ENCODE results near the gene FIBP. TPM values are rescaled to one million over a fixed set of nuclear protein-coding genes. Genes with fewer than 3 reads are reported as not detected.

The FIBP gene
- total RNA-seq, 2 donors from 2014 or later, result 41.9 to 53.5 TPM

- H3K27ac ChIP-seq, result no peak overlapping the region
- TF ChIP-seq, protein P1, sequence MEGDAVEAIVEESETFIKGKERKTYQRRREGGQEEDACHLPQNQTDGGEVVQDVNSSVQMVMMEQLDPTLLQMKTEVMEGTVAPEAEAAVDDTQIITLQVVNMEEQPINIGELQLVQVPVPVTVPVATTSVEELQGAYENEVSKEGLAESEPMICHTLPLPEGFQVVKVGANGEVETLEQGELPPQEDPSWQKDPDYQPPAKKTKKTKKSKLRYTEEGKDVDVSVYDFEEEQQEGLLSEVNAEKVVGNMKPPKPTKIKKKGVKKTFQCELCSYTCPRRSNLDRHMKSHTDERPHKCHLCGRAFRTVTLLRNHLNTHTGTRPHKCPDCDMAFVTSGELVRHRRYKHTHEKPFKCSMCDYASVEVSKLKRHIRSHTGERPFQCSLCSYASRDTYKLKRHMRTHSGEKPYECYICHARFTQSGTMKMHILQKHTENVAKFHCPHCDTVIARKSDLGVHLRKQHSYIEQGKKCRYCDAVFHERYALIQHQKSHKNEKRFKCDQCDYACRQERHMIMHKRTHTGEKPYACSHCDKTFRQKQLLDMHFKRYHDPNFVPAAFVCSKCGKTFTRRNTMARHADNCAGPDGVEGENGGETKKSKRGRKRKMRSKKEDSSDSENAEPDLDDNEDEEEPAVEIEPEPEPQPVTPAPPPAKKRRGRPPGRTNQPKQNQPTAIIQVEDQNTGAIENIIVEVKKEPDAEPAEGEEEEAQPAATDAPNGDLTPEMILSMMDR (IDR thresholded peaks at IDR 0.05), result no peak
- H3K4me3 ChIP-seq, result no peak overlapping the region
- no peaks in the 10 kb centered on the region for H3K27me3 ChIP-seq
- no peaks in the 10 kb centered on the region for H3K9me3 ChIP-seq
- DNase-seq, result no peak
- no peak overlapping the region for H3K9ac ChIP-seq (ENCODE audit: low read depth in 2 of 2, low read length in 2 of 2)
- peaks cover 20% of the 10 kb centered on the region for H3K4me1 ChIP-seq
- intact Hi-C loops (cut with DNase I), result no loop called here
- no peaks in the 10 kb centered on the region for H3K36me3 ChIP-seq
These were observed 24.6 kb upstream of the FIBP start for GRCh38 chr11:65912845-65913244.

DNA sequence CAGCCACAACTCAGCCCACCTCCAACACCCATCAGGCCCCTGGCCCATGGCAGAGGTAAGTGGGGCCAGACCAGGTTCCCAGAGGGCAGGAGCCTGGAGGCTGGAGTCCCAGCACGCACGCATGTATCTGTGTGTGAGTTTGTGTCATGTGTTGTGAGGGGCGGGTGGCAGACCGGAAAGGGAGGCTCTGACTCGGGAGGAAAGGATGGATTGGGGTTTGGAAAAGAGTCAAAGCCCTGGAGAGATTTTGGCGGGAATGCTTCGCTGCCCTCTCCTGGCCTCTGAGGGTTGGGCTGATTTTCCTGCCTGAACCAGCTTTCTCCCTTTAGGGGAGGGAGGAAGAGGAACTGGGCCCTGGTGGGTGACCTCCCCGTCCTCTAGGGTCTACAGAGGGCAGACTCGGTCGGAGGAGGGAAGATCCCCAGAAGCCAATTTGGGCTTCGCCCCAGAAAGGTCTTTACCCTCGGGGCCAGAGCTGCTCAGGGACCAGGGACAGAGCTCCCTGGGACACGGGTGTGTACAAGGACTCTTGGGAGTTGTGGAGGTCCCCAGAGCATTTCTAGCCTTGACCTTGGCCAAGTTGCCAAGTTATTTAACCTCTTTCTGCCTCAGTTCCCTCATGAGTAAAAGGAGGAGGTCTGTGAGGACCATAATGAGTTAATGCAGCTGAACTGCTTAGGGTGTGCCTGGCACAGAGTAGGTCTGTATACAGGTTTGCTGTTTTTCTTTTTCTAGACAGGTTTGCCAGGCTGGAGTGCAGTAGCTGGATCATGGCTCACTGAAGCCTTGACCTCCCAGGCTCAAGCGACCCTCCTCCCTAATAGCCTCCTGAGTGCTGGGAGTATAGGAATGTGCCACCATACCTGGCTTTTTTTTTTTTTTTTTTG, 23.7 kb upstream of the FIBP start:
- H3K9me3 ChIP-seq, result no peaks in the 10 kb centered on the region
- H3K36me3 ChIP-seq, result no peaks in the 10 kb centered on the region
- H3K9ac ChIP-seq (ENCODE audit: low read depth in 2 of 2, low read length in 2 of 2), result no peak overlapping the region
- DNase-seq, result peak; percentile 58
- intact Hi-C loops (cut with DNase I), result no loop called here
- H3K4me1 ChIP-seq, result peaks cover 13% of the 10 kb centered on the region
- TF ChIP-seq, protein P1 (IDR thresholded peaks at IDR 0.05), result no peak
- H3K27ac ChIP-seq, result no peak overlapping the region
- no peak overlapping the region for H3K4me3 ChIP-seq
- no peaks in the 10 kb centered on the region for H3K27me3 ChIP-seq

DNA sequence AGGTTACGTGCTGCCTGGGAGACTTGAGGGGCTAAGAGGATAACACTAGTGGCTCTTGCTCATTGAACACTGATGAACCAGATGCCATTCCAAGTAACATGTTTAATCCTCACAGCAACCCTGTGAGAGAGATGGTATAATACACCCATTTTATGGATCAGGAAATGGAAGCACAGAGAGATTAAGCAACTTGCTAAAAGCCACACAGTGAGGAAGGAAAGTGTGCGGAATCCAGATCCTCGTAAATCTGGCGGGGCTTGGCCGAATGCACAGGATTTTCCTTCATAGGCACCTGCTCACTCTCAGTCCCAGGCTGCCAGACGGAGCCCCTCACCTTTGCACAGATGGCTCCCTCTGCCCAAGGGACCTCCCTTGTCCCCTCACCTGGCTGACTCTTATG, 19.6 kb upstream of the FIBP start:
- TF ChIP-seq, protein P1 (IDR thresholded peaks at IDR 0.05), result no peak
- no peak for DNase-seq
- Histone ChIP-seq H3K27ac (no peak overlapping the region), H3K36me3 (no peaks in the 10 kb centered on the region), H3K4me3 (no peak overlapping the region), H3K9me3 (no peaks in the 10 kb centered on the region), H3K9ac (ENCODE audit: low read depth in 2 of 2, low read length in 2 of 2) (no peak overlapping the region), H3K27me3 (no peaks in the 10 kb centered on the region), H3K4me1 (peaks cover 7% of the 10 kb centered on the region)
- intact Hi-C loops (cut with DNase I), result no loop called here

DNA sequence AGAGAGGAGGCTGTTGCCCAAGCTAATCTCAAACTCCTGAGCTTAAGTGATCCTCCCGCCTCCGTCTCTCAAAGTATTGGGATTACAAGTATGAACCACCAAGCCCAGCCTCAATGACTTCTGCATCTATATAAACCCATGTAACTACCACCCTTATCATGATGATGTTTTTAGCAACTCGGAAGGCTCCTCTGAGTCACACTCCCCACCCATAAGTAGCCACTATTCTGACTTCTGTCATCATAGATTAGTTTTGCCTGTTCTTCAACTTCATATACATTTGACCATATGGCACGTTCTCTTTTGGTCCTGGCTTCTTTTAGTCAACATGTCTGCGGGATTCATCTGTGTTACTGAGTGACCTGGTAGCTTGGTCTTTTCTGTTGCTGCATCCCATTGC, 18.3 kb upstream of the FIBP start:
- TF ChIP-seq, protein P1 (IDR thresholded peaks at IDR 0.05), result no peak
- H3K36me3 ChIP-seq, result no peaks in the 10 kb centered on the region
- H3K4me1 ChIP-seq, result peaks cover 2% of the 10 kb centered on the region
- no peak overlapping the region for H3K27ac ChIP-seq
- H3K9ac ChIP-seq (ENCODE audit: low read depth in 2 of 2, low read length in 2 of 2), result no peak overlapping the region
- intact Hi-C loops (cut with DNase I), result no loop called here
- no peaks in the 10 kb centered on the region for H3K9me3 ChIP-seq
- DNase-seq, result no peak
- H3K4me3 ChIP-seq, result no peak overlapping the region
- H3K27me3 ChIP-seq, result no peaks in the 10 kb centered on the region

DNA sequence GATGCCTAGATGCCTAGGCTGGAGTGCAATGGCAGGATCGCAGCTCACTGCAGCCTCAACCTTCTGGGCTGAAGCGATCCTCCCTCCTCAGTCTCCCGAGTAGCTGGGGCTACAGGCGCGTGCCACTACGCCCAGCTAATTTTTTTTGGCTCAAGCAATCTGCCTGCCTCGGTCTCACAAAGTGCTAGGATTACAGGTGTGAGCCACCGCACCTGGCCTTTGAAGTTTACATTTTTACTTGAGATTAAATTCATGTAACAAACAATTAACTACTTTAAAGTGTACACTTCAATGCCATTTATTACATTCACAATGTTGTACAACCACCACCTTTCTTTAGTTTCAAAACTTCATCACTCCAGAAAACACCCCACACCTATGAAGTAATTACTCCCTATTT, 15.4 kb upstream of the FIBP start:
- H3K4me1 ChIP-seq, result peaks cover 9% of the 10 kb centered on the region
- DNase-seq, result no peak
- TF ChIP-seq, protein P1 (IDR thresholded peaks at IDR 0.05), result no peak
- H3K27me3 ChIP-seq, result no peaks in the 10 kb centered on the region
- H3K36me3 ChIP-seq, result no peaks in the 10 kb centered on the region
- H3K27ac ChIP-seq, result no peak overlapping the region
- no peak overlapping the region for H3K9ac ChIP-seq (ENCODE audit: low read depth in 2 of 2, low read length in 2 of 2)
- intact Hi-C loops (cut with DNase I), result no loop called here
- H3K4me3 ChIP-seq, result no peak overlapping the region
- no peaks in the 10 kb centered on the region for H3K9me3 ChIP-seq
